ENCODE measurements around the gene CRPPA.
"Not testable (repeated sequence)": the region's sequence is repeated elsewhere in the genome, so short reads cannot be mapped to it uniquely, and the experiment has no call there.

The CRPPA gene

DNA sequence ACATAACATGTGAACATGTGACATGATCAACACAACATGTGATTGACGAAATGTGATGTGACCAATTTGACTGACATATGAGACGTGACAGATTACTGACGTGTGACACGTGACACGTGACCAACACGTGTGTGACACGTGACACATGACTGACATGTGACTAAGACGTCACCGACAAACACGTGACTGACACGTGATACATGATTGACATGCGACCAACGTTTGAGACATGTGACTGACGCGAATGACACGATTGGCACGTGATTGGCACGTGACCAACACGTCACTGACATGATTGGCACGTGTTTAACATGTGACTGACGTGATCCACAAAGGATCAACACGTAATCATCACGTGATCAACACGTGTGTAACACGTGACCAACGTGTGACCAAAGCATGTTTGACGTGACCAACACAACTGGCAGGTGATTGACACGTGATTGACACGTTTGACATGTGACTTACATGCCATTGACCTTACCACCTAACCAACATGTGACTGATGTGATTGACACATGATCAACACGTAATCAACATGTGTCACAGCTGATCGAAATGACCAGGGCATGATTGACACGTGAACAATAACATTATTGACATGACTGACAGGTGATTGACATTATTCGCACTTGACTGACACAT lies 23.7 kb downstream of the CRPPA start:
- TF ChIP-seq, protein P1, sequence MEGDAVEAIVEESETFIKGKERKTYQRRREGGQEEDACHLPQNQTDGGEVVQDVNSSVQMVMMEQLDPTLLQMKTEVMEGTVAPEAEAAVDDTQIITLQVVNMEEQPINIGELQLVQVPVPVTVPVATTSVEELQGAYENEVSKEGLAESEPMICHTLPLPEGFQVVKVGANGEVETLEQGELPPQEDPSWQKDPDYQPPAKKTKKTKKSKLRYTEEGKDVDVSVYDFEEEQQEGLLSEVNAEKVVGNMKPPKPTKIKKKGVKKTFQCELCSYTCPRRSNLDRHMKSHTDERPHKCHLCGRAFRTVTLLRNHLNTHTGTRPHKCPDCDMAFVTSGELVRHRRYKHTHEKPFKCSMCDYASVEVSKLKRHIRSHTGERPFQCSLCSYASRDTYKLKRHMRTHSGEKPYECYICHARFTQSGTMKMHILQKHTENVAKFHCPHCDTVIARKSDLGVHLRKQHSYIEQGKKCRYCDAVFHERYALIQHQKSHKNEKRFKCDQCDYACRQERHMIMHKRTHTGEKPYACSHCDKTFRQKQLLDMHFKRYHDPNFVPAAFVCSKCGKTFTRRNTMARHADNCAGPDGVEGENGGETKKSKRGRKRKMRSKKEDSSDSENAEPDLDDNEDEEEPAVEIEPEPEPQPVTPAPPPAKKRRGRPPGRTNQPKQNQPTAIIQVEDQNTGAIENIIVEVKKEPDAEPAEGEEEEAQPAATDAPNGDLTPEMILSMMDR (IDR thresholded peaks at IDR 0.05; ENCODE audit: insufficient read depth, low read depth, low read length, missing control alignments), result no peak
- no peak for DNase-seq (ENCODE audit: low read depth)
- no peak overlapping the region for H3K4me3 ChIP-seq (ENCODE audit: low read length)

GRCh38 chr7:16396766-16397500 lies 24.4 kb downstream of the CRPPA start:
- H3K4me3 ChIP-seq (ENCODE audit: low read length), result no peak overlapping the region
- peak; percentile 1 for DNase-seq (ENCODE audit: low read depth)
- TF ChIP-seq, protein P1 (IDR thresholded peaks at IDR 0.05; ENCODE audit: insufficient read depth, low read depth, low read length, missing control alignments), result no peak

- DNase-seq (ENCODE audit: low read depth), result peak; percentile 79
- TF ChIP-seq, protein P1 (IDR thresholded peaks at IDR 0.05; ENCODE audit: insufficient read depth, low read depth, low read length, missing control alignments), result no peak
- H3K4me3 ChIP-seq (ENCODE audit: low read length), result no peak overlapping the region
Measured at GRCh38 chr7:16395121-16395520, 26.2 kb downstream of the CRPPA start.

- no peak overlapping the region for H3K4me3 ChIP-seq (ENCODE audit: low read length)
- TF ChIP-seq, protein P1 (IDR thresholded peaks at IDR 0.05; ENCODE audit: insufficient read depth, low read depth, low read length, missing control alignments), result no peak
- no peak for DNase-seq (ENCODE audit: low read depth)
Measured at GRCh38 chr7:16393862-16394422, 27.4 kb downstream of the CRPPA start.

GRCh38 chr7:16392990-16393523 lies 28.3 kb downstream of the CRPPA start:
- no peak overlapping the region for H3K4me3 ChIP-seq (ENCODE audit: low read length)
- TF ChIP-seq, protein P1 (IDR thresholded peaks at IDR 0.05; ENCODE audit: insufficient read depth, low read depth, low read length, missing control alignments), result no peak
- DNase-seq (ENCODE audit: low read depth), result no peak

- DNase-seq (ENCODE audit: low read depth); H3K4me3 ChIP-seq (ENCODE audit: low read length): not testable (repeated sequence)
Measured at GRCh38 chr7:16383786-16384185, 37.6 kb downstream of the CRPPA start.

GRCh38 chr7:16383103-16383502 lies 38.2 kb downstream of the CRPPA start:
- not testable (repeated sequence) for H3K4me3 ChIP-seq (ENCODE audit: low read length); DNase-seq (ENCODE audit: low read depth)

All from epithelial cell of esophagus (primary cell).